ENCODE data around the gene SARDH.
A peak's percentile ranks its signal among the peaks of the same experiment; 100 is the strongest.
"Not testable (repeated sequence)": the region's sequence is repeated elsewhere in the genome, so short reads cannot be mapped to it uniquely, and the experiment has no call there.

The SARDH gene

DNA sequence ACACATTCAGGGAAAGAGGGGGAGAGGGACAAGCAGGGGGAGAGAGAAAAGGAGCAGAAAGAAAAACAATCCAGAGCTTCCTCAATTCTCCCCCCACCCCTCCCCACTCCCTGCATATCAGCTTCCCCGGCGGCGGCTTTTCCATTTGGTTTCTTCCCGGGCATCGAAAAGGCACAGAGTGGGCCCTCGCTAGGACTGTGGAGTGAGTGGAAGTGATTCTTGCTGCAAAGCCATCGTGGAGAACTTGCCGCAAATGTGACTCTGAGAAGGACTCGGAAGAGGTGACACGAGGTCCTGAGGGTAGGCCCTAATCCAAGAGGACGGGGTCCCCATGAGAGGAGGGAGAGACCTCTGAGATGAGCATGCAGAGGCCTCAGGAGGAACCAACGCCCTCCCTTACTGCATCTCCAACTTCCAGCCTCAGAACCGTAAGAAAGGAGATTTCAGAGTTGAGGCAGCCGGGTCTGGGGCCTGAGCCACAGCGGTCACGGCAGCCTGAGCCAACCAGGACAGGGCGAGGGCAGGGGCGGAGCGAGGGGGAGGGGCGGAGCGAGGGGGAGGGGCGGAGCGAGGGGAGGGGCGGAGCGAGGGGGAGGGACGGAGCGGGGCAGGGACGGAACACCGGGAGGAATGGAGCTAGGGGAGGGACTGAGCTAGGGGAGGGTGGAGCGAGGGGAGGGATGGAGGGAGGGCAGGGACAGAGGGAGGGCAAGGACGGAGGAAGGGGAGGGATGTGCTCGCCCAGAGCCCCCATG is 21.2 kb upstream of the SARDH start:
- no peak for DNase-seq (ENCODE audit: low read depth)

DNA sequence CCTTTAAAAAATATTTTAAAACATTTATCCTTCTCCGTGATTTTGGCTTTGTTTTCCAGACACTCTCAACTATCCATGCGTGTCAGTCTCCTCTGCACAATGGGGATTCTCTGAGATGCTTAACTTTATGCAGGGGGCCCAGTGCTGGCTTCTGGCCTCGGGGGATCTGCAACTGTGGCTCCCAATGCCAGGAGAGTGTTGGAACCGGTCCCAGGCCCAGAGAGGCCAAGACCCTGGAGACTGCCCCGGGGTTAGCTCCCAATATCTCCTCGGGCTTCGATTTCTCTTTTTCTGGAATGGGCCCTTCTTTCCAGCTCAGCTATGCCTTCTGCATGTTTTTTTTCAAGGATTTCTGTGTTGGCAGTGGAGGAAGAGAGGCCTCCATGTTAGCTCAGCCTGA is 20.1 kb upstream of the SARDH start:
- no peak for DNase-seq (ENCODE audit: low read depth)

DNA sequence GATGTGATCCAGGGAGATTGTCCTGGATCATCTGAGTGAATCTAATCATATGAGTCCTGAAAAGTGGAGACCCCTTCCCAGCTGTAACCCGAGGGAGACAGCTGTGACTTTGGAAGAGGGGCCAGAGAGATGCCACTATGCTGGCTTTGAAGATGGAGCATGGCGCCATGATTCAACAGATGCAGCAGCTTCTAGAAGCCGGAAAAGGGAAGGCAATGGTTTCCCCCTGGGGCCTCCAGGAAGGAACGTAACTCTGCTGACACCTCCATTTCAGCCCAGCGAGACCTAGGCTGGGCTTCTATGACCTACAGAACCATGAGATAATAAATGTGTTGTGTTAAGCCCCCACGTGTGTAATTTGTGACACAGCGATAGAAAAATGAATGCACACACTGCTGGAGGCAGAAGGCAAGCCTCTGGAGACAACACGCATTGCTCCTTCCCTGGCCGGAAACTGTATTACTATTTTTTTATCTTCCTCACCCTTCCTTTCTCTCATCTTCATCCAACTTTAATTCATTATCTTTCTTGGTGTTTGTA is 16.6 kb upstream of the SARDH start:
- no peak for DNase-seq (ENCODE audit: low read depth)

- DNase-seq (ENCODE audit: low read depth): no peak
Observed at GRCh38 chr9:133754187-133754586, 16.0 kb upstream of the SARDH start.

- DNase-seq (ENCODE audit: low read depth): no peak
Observed at GRCh38 chr9:133752739-133753446, 14.7 kb upstream of the SARDH start.

GRCh38 chr9:133750982-133751649 is 13.0 kb upstream of the SARDH start:
- no peak for DNase-seq (ENCODE audit: low read depth)

GRCh38 chr9:133747309-133747708 is 9.2 kb upstream of the SARDH start:
- no peak for DNase-seq (ENCODE audit: low read depth)

GRCh38 chr9:133744528-133744927 is 6.4 kb upstream of the SARDH start:
- DNase-seq (ENCODE audit: low read depth): not testable (repeated sequence)

GRCh38 chr9:133742849-133743444 is 4.8 kb upstream of the SARDH start:
- DNase-seq (ENCODE audit: low read depth): peak; percentile 22

DNA sequence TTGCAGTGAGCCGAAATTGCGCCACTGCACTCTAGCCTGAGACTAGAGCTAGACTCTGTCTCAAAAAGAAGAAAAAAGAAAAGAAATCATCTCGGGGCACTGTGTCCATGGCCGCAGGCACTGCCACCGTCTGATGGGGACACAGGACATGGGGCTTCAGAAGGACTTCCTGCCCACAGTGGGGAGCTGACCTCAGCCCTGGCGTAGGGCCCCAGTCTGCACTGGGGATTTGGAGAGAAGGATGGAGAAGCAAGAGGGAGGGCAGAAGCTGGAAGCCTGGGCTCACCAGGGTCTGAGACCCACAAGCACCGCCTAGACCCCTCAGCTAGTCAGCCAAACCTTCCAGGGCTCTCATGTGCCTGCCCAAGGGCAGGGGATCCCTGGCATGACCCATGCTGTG is 4.1 kb upstream of the SARDH start:
- no peak for DNase-seq (ENCODE audit: low read depth)

GRCh38 chr9:133741716-133742115 is 3.6 kb upstream of the SARDH start:
- DNase-seq (ENCODE audit: low read depth): no peak

GRCh38 chr9:133740911-133741310 is 2.8 kb upstream of the SARDH start:
- DNase-seq (ENCODE audit: low read depth): no peak

GRCh38 chr9:133739408-133740280 is 1.5 kb upstream of the SARDH start:
- no peak for DNase-seq (ENCODE audit: low read depth)

DNA sequence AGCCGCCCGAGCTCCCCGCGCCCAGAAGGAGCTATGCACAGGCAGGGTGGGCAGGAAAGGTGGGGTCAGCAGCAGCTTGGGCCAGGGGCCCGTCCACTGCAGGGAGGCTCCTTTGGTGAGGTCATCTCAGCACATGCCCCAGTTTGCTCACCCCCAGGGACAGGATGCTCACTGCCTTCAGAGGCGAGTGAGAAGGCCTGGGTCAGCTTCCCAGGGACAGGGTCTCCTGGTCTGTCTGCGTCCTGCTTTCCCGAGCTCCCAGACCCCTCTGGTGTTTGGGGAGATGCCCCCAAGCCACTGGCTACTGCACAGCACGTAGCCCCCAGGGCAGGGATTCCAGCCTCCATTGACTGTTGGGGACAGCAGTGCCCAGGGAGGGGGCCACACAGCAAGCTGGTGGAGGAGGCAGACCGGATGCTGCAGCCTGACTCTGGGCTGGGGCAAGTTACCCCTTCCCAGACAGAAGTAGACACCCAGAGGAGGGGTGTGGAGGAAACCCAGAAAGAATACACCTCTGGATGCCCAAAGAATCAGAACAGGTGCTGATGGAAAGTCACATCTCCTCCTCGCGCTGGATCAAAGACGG is 581 bp upstream of the SARDH start:
- DNase-seq (ENCODE audit: low read depth): no peak

DNA sequence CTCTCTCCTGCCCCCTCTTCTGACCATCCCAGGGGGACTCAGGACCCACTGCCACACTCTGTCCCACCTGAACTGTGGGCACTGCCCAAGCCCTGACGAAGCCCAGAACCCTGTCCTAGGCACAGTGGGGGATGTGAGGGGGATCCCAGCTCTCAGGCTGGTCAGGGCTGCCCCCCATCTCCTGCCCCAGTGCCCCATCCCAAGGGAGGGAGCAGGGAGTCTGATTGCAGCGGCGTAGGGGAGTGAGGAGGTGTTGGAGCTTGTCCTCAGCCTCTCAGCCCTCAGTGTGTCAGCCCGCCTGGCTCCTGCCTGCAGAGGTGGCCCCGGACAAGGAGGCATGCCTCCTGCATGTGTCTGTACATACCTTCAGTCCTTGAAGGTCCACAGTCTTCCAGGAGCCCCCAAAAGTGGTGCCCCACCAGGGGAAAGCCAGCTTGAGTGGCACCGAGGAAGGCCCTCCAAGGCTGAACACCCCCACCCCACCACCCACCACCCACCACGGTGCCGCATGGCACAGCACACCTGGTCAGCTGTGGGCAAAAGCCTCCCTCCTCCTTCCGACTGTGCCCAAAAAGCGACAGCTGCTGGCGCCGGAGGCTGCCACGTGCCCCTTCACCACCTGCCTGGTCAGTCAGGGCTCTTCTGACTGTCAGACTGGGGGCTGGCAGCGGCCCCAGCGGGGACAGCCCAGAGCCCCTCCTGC is 930 bp downstream of the SARDH start:
- DNase-seq (ENCODE audit: low read depth): no peak

DNA sequence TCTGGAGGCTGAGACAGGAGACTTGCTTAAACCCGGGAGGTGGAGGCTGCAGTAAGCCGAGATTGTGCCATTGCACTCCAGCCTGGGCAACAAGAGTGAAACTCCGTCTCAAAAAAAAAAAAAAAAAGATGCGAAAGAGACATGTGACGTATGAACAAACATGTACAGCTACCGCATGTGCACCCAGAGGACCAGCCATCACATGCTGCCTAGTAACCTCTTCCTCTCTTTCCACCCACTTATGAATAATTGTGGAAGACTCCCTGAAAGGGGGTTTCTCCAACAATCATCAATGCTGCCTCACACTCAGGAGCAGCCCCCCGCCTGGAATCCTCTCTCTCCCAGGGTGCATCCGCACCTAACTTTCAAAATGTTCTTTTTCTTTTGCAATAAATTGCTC is 2.2 kb downstream of the SARDH start:
- DNase-seq (ENCODE audit: low read depth): no peak

DNA sequence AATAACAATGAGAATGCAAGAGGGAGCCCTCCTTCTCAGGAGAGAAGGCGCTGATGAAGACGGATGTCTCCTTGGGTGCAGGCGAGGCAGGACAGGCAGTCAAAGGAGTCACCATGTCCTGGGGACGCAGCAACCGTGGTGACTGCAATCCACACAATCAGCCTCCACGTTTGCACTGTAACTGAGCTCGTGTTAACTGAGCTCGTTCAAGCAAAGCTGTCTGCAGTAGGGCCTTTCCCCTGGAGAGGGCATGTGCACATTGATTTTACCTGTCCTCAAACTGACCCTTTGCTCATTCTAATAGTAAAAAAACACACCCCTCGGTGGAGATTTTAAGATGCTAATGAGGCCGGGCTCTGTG is 2.8 kb downstream of the SARDH start:
- no peak for DNase-seq (ENCODE audit: low read depth)

- DNase-seq (ENCODE audit: low read depth): no peak
Observed at GRCh38 chr9:133734590-133735414, 3.4 kb downstream of the SARDH start.

GRCh38 chr9:133733796-133734533 is 4.2 kb downstream of the SARDH start:
- DNase-seq (ENCODE audit: low read depth): no peak

Measured in T-helper 22 cell (primary cell).